ENCODE measurements around the gene NDEL1. TPM values are rescaled to one million over a fixed set of nuclear protein-coding genes. Genes with fewer than 3 reads are reported as not detected.

NDEL1 gene
- total RNA-seq, 1 experiment from 2014 or later = 38.4 TPM

GRCh38 chr17:8488491-8488890 is 52.8 kb downstream of the NDEL1 start:
- H3K9me3 ChIP-seq (ENCODE audit: control insufficient read depth, low read depth, low read length) = no peaks in the 10 kb centered on the region
- TF ChIP-seq CTCF (conservative IDR thresholded peaks at IDR 0.05) = no peak
- H3K56ac ChIP-seq (ENCODE audit: insufficient read length, low read depth, low read length) = no peak overlapping the region
- H4K5ac ChIP-seq (ENCODE audit: insufficient read length, low read depth, low read length) = no peak overlapping the region
- Mint-ChIP-seq H3K36me3 (ENCODE audit: insufficient read depth in 1 of 3, low read depth in 3 of 3) (peaks cover 73 to 96% (median 95%) of the 10 kb centered on the region in 3 experiments), H3K4me1 (no peaks in the 10 kb centered on the region), H3K27me3 (ENCODE audit: low read depth) (no peaks in the 10 kb centered on the region; the same call in 1 of the 2 replicates), H3K27ac (no peak overlapping the region), H3K9me3 (0 out of 5 replicates have a peak, but pooled peaks cover 0 to 2% of the 10 kb centered on the region in 2 experiments), H3K4me3 (no peak overlapping the region)
- no peak overlapping the region for H3K18ac ChIP-seq (ENCODE audit: insufficient read length, low read depth, low read length)
- no peak overlapping the region for H2BK20ac ChIP-seq (ENCODE audit: low read depth, low read length, poor library complexity, severe bottlenecking)
- H4K91ac ChIP-seq (ENCODE audit: insufficient read length, low read depth, low read length) = no peak overlapping the region
- no peak overlapping the region for H2AFZ ChIP-seq (ENCODE audit: low read length)
- H3K23me2 ChIP-seq (ENCODE audit: insufficient read length, low read depth, low read length, poor library complexity, severe bottlenecking) = no peaks in the 10 kb centered on the region
- no peak overlapping the region for H3K4ac ChIP-seq (ENCODE audit: low read depth, low read length)
- no peaks in the 10 kb centered on the region for H3K27me3 ChIP-seq (ENCODE audit: insufficient read depth, low read length)
- no peak overlapping the region for H2AK5ac ChIP-seq (ENCODE audit: insufficient read length, low read length)
- H4K8ac ChIP-seq (replicated peaks; ENCODE audit: insufficient read length, low read depth, low read length) = no peak overlapping the region
- no peak overlapping the region for H3T11ph ChIP-seq (ENCODE audit: low read length)
- H3K14ac ChIP-seq (ENCODE audit: insufficient read depth, low read length) = no peak overlapping the region
- H3K4me1 ChIP-seq (ENCODE audit: insufficient read depth, low read length) = no peaks in the 10 kb centered on the region
- H4K20me1 ChIP-seq (ENCODE audit: control insufficient read depth, insufficient read depth, insufficient read length) = no peaks in the 10 kb centered on the region
- no peak overlapping the region for H2BK12ac ChIP-seq (ENCODE audit: insufficient read length, low read depth, low read length)
- H2BK120ac ChIP-seq (ENCODE audit: low read depth, low read length, poor library complexity, severe bottlenecking) = no peak overlapping the region
- H2BK5ac ChIP-seq (ENCODE audit: insufficient read length, low read length) = no peak overlapping the region
- H3K4me2 ChIP-seq (ENCODE audit: insufficient read depth, insufficient read length, low read length) = no peak overlapping the region
- H3K79me1 ChIP-seq (ENCODE audit: insufficient read depth, low read depth, low read length, poor library complexity, severe bottlenecking) = no peaks in the 10 kb centered on the region
- WGBS (ENCODE audit: extremely low coverage, insufficient read length, low lambda C conversion rate) = no CpG with 5 or more reads among the region's 6 CpGs
- H3K27ac ChIP-seq (ENCODE audit: insufficient read length, low read depth, low read length) = no peak overlapping the region
- H3K79me2 ChIP-seq (ENCODE audit: insufficient read depth, low read length) = no peaks in the 10 kb centered on the region
- no peak overlapping the region for H3K9ac ChIP-seq (ENCODE audit: extremely low read depth, insufficient read length, low read length)
- no peak overlapping the region for H2BK15ac ChIP-seq (ENCODE audit: low read depth, low read length)
- H3K23ac ChIP-seq (ENCODE audit: insufficient read length, low read depth, low read length) = no peak overlapping the region
- DNase-seq = no peak

Measured in H9 (cell line).